UCSD-AML1 (cell line): ENCODE measurements around the gene SSTR3.
A peak's percentile ranks its signal among the peaks of the same experiment; 100 is the strongest.

ENCODE experiments used
- DNase-seq: peaks from one replicate; lab custom pipeline; 2025; ENCODE audit not compliant: unreplicated experiment; lab: John Stamatoyannopoulos, UW

The SSTR3 gene

GRCh38 chr22:37198258-37199102 lies 13.8 kb downstream of the SSTR3 start:
- peak; percentile 86 for DNase-seq

- no peak for DNase-seq
Measured at GRCh38 chr22:37197451-37198257, 14.6 kb downstream of the SSTR3 start.

- no peak for DNase-seq
Measured at GRCh38 chr22:37196539-37197450, 15.5 kb downstream of the SSTR3 start.

- no peak for DNase-seq
Measured at GRCh38 chr22:37195921-37196320, 16.4 kb downstream of the SSTR3 start.

GRCh38 chr22:37194750-37195149 lies 17.5 kb downstream of the SSTR3 start:
- no peak for DNase-seq

GRCh38 chr22:37193629-37194191 lies 18.6 kb downstream of the SSTR3 start:
- DNase-seq = peak; percentile 77

- DNase-seq = no peak
Measured at GRCh38 chr22:37192741-37193140, 19.5 kb downstream of the SSTR3 start.

GRCh38 chr22:37192204-37192603 lies 20.1 kb downstream of the SSTR3 start:
- no peak for DNase-seq

- DNase-seq = no peak
Measured at GRCh38 chr22:37190262-37190780, 22.0 kb downstream of the SSTR3 start.

GRCh38 chr22:37188901-37189466 lies 23.3 kb downstream of the SSTR3 start:
- no peak for DNase-seq

GRCh38 chr22:37187891-37188761 lies 24.2 kb downstream of the SSTR3 start, which contains the start of gene C1QTNF6:
C1QTNF6 (minus strand) TSS chr22:37188247; CDS start chr22:37188213, 34 bp downstream.
- peak; percentile 56 for DNase-seq

GRCh38 chr22:37187552-37187890 lies 24.8 kb downstream of the SSTR3 start:
- DNase-seq = no peak

GRCh38 chr22:37186997-37187522 lies 25.2 kb downstream of the SSTR3 start:
- DNase-seq = no peak

- DNase-seq = peak; percentile 48
Measured at GRCh38 chr22:37186228-37186996, 25.9 kb downstream of the SSTR3 start.

GRCh38 chr22:37185646-37186227 lies 26.5 kb downstream of the SSTR3 start:
- DNase-seq = no peak

GRCh38 chr22:37184816-37185541 lies 27.3 kb downstream of the SSTR3 start:
- no peak for DNase-seq

GRCh38 chr22:37184380-37184755 lies 27.9 kb downstream of the SSTR3 start:
- DNase-seq = no peak
